Astrocyte (in vitro differentiated cells and primary cell): ENCODE results near the gene CACNG3. TPM values are rescaled to one million over a fixed set of nuclear protein-coding genes. Genes with fewer than 3 reads are reported as not detected.
"Not testable (repeated sequence)": the region's sequence is repeated elsewhere in the genome, so short reads cannot be mapped to it uniquely, and the experiment has no call there.

Source experiments
- DNase-seq: peaks from one replicate; pipeline ENCODE4 v3.0.0-alpha.2; 2010; ENCODE audit warnings: low read depth
- FAIRE-seq: peaks from 2 replicates; lab custom pipeline; 2011; peaks lifted over from hg19 to GRCh38; lab: Jason Lieb, UNC
- H2AFZ ChIP-seq: 2 replicates; pipeline ENCODE4 v1.6.0; 2012; ENCODE audit warnings: low read depth, low read length, inconsistent platforms
- H3K27ac ChIP-seq: 2 replicates; pipeline ENCODE4 v1.5.1; 2011; ENCODE audit warnings: low read depth, low read length, inconsistent platforms
- H3K27me3 ChIP-seq: 2 replicates; pipeline ENCODE4 v1.6.0; 2011; ENCODE audit warnings: low read length, inconsistent platforms; ENCODE audit not compliant: insufficient read depth
- H3K36me3 ChIP-seq: 2 replicates; pipeline ENCODE4 v1.5.1; 2011; ENCODE audit warnings: low read length, inconsistent platforms; ENCODE audit not compliant: insufficient read depth
- H3K4me1 ChIP-seq: 2 replicates; pipeline ENCODE4 v1.5.1; 2011; ENCODE audit warnings: low read length, inconsistent platforms; ENCODE audit not compliant: insufficient read depth
- H3K4me2 ChIP-seq: 2 replicates; pipeline ENCODE4 v1.6.0; 2012; ENCODE audit warnings: low read length, inconsistent platforms
- H3K4me3 ChIP-seq: 2 replicates; pipeline ENCODE4 v1.5.1; 2011; ENCODE audit warnings: low read depth, mild to moderate bottlenecking, low read length, inconsistent platforms; ENCODE audit not compliant: insufficient read depth
- H3K79me2 ChIP-seq: 2 replicates; pipeline ENCODE4 v1.6.0; 2012; ENCODE audit warnings: mild to moderate bottlenecking, low read length, inconsistent platforms; ENCODE audit not compliant: insufficient read depth
- H3K9ac ChIP-seq: 2 replicates; pipeline ENCODE4 v1.6.0; 2012; ENCODE audit warnings: mild to moderate bottlenecking, low read length, inconsistent platforms
- H3K9me3 ChIP-seq: 2 replicates; pipeline ENCODE4 v1.5.1; 2012; ENCODE audit warnings: low read depth, mild to moderate bottlenecking, low read length, inconsistent platforms; ENCODE audit not compliant: insufficient read depth
- H4K20me1 ChIP-seq: 2 replicates; pipeline ENCODE4 v1.6.0; 2012; ENCODE audit warnings: low read length, inconsistent platforms; ENCODE audit not compliant: insufficient read depth
- H3K27ac Mint-ChIP-seq: one replicate; pipeline ENCODE4 v1.8.0; 2021; ENCODE audit warnings: mild to moderate bottlenecking, mixed read lengths; ENCODE audit not compliant: unreplicated experiment
- H3K27me3 Mint-ChIP-seq: one replicate; pipeline ENCODE4 v1.8.0; 2021; ENCODE audit warnings: low read depth, mixed read lengths; ENCODE audit not compliant: unreplicated experiment
- H3K36me3 Mint-ChIP-seq: one replicate; pipeline ENCODE4 v1.8.0; 2021; ENCODE audit warnings: low read depth, mixed read lengths; ENCODE audit not compliant: unreplicated experiment
- H3K4me1 Mint-ChIP-seq: one replicate; pipeline ENCODE4 v1.8.0; 2021; ENCODE audit warnings: low read depth, mixed read lengths; ENCODE audit not compliant: unreplicated experiment
- H3K4me3 Mint-ChIP-seq: one replicate; pipeline ENCODE4 v1.8.0; 2021; ENCODE audit warnings: mild to moderate bottlenecking, moderate library complexity, mixed read lengths; ENCODE audit not compliant: unreplicated experiment
- H3K9me3 Mint-ChIP-seq: one replicate; pipeline ENCODE4 v1.8.0; 2021; ENCODE audit warnings: mild to moderate bottlenecking, mixed read lengths; ENCODE audit not compliant: unreplicated experiment
- EZH2 ChIP-seq: IDR thresholded peaks from 2 replicates; pipeline ENCODE4 v1.6.1; 2012; ENCODE audit warnings: mild to moderate bottlenecking, low read length, inconsistent platforms; ENCODE audit not compliant: insufficient read depth
- total RNA-seq: library from RNA; stranded (reverse); gene quantifications from 2 replicates; pipeline ENCODE4 v1.2.1, GENCODE V29; 2021
- TF ChIP-seq, protein P1 (sequence below): IDR thresholded peaks from 2 replicates; pipeline ENCODE4 v1.5.1; 2011; ENCODE audit warnings: low read depth, mild to moderate bottlenecking, inconsistent platforms, low read length, moderate library complexity; ENCODE audit not compliant: insufficient read depth

The CACNG3 gene
- total RNA-seq, 1 donor from 2014 or later: not detected

DNA sequence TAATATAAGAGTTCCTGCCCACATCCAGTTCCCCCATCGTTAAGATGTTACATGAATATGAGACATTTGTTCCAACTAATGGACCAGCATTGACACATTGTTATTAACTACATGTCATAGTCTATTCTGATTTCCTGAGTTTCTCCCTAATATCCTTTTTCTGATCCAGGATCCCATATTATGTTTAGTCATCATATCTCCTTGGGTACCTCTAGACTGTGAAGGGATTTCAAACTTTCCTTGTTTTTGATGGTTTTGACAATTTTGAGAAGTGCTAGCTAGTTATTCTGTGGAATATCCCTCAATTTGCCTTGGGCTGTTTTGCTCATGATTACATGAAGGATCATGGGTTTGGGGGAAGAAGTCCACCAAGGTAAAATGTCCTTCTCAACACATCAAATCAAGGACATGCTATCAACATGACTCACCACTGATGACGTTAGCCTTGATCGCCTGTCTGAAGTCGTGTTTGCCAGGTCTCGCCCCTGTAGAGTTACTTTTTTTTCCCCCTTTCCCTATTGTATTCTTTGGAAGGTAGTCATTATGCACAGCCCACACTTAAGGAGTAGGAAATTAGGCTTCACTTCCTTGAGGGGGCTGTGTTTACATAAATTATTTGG lies 42.5 kb downstream of the CACNG3 start:
- H3K36me3 Mint-ChIP-seq: no peaks in the 10 kb centered on the region
- Histone ChIP-seq H2AFZ (no peak overlapping the region), H3K9me3 (no peaks in the 10 kb centered on the region), H3K4me2 (no peak overlapping the region), H4K20me1 (no peaks in the 10 kb centered on the region), H3K36me3 (no peaks in the 10 kb centered on the region), H3K79me2 (no peaks in the 10 kb centered on the region), H3K27me3 (no peaks in the 10 kb centered on the region), H3K4me3 (no peak overlapping the region), H3K27ac (no peak overlapping the region), H3K9ac (no peak overlapping the region), H3K4me1 (no peaks in the 10 kb centered on the region)
- FAIRE-seq (no peak), DNase-seq (no peak)
- TF ChIP-seq EZH2: no peak
- TF ChIP-seq, protein P1, sequence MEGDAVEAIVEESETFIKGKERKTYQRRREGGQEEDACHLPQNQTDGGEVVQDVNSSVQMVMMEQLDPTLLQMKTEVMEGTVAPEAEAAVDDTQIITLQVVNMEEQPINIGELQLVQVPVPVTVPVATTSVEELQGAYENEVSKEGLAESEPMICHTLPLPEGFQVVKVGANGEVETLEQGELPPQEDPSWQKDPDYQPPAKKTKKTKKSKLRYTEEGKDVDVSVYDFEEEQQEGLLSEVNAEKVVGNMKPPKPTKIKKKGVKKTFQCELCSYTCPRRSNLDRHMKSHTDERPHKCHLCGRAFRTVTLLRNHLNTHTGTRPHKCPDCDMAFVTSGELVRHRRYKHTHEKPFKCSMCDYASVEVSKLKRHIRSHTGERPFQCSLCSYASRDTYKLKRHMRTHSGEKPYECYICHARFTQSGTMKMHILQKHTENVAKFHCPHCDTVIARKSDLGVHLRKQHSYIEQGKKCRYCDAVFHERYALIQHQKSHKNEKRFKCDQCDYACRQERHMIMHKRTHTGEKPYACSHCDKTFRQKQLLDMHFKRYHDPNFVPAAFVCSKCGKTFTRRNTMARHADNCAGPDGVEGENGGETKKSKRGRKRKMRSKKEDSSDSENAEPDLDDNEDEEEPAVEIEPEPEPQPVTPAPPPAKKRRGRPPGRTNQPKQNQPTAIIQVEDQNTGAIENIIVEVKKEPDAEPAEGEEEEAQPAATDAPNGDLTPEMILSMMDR: no peak
- H3K4me1 Mint-ChIP-seq: no peaks in the 10 kb centered on the region
- no peak overlapping the region for H3K4me3 Mint-ChIP-seq
- peaks cover 2% of the 10 kb centered on the region for H3K9me3 Mint-ChIP-seq
- H3K27me3 Mint-ChIP-seq: peaks cover 9% of the 10 kb centered on the region
- H3K27ac Mint-ChIP-seq: no peak overlapping the region

DNA sequence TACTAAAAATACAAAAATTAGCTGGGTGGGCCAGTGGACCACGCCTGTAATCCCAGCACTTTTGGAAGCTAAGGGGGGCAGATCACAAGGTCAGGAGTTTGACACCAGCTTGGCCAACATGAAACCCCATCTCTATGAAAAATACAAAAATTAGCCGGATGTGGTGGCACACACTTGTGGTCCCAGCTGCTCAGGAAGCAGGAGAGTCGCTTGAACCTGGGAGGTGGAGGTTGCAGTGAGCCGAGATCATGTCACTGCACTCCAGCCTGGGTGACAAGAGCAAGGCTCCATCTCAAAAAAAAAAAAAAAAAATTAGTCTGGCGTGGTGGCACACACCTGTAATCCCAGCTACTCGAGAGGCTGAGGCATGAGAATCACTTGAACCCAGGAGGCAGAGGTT lies 44.6 kb downstream of the CACNG3 start:
- not testable (repeated sequence) for H3K36me3 Mint-ChIP-seq, H3K9me3 ChIP-seq, H4K20me1 ChIP-seq, H3K4me1 Mint-ChIP-seq, H3K9ac ChIP-seq, H3K9me3 Mint-ChIP-seq, H2AFZ ChIP-seq, H3K36me3 ChIP-seq, H3K4me2 ChIP-seq, H3K4me3 Mint-ChIP-seq, H3K27me3 ChIP-seq, H3K4me3 ChIP-seq, H3K4me1 ChIP-seq, H3K27ac ChIP-seq, H3K27me3 Mint-ChIP-seq, H3K27ac Mint-ChIP-seq, FAIRE-seq, H3K79me2 ChIP-seq, DNase-seq

GRCh38 chr16:24302636-24303035 lies 46.5 kb downstream of the CACNG3 start:
- Histone ChIP-seq H3K4me3 (no peak overlapping the region), H4K20me1 (no peaks in the 10 kb centered on the region), H3K4me1 (no peaks in the 10 kb centered on the region), H3K27ac (no peak overlapping the region), H3K9ac (no peak overlapping the region), H3K79me2 (no peaks in the 10 kb centered on the region), H2AFZ (no peak overlapping the region), H3K27me3 (no peaks in the 10 kb centered on the region), H3K36me3 (no peaks in the 10 kb centered on the region), H3K4me2 (no peak overlapping the region), H3K9me3 (no peaks in the 10 kb centered on the region)
- Mint-ChIP-seq H3K4me3 (no peak overlapping the region), H3K27ac (no peak overlapping the region), H3K36me3 (no peaks in the 10 kb centered on the region), H3K4me1 (no peaks in the 10 kb centered on the region), H3K9me3 (peaks cover 2% of the 10 kb centered on the region), H3K27me3 (peaks cover 13% of the 10 kb centered on the region)
- no peak for DNase-seq
- FAIRE-seq: no peak
- TF ChIP-seq, protein P1: no peak
- no peak for TF ChIP-seq EZH2
